Esophagus squamous epithelium (tissue), 5 donors: Measurements from ENCODE around the gene SMOC1. TPM values are rescaled to one million over a fixed set of nuclear protein-coding genes. Genes with fewer than 3 reads are reported as not detected.

Source experiments
- DNase-seq: peaks from one replicate; lab custom pipeline; 2025; lab: John Stamatoyannopoulos, UW
- H3K27ac ChIP-seq, 4 donors: fragments of 200-600 bp; sonication (generic); one replicate each; pipeline ENCODE4 v1.5.1; 2016 to 2019; ENCODE audit warnings: mild to moderate bottlenecking in 1 of 4
- H3K27me3 ChIP-seq, 4 donors: fragments of 200-600 bp; sonication (generic); 1 replicate in 3 of 4; 2 replicates in 1 of 4; pipeline versions ENCODE4 v1.5.1 to v1.6.0; 2017 to 2021; ENCODE audit warnings: antibody characterized with exemption in 1 of 4
- H3K36me3 ChIP-seq, 3 donors: fragments of 200-600 bp; sonication (generic); one replicate each; pipeline ENCODE4 v1.5.1; 2016 to 2019
- H3K4me1 ChIP-seq, 3 donors: fragments of 200-600 bp; sonication (generic); one replicate each; pipeline ENCODE4 v1.5.1; 2017 to 2019
- H3K4me3 ChIP-seq, 4 donors: fragments of 200-600 bp; sonication (generic); 1 replicate in 3 of 4; 2 replicates in 1 of 4; pipeline ENCODE4 v1.5.1; 2016 to 2019; ENCODE audit warnings: mild to moderate bottlenecking in 2 of 4, moderate library complexity in 1 of 4
- H3K9me3 ChIP-seq, 3 donors: fragments of 200-600 bp; sonication (generic); one replicate each; pipeline ENCODE4 v1.5.1; 2016 to 2019
- CTCF ChIP-seq, 6 experiments: fragments of 450-650 bp in 4 of 6; fragments of 200-600 bp in 2 of 6; sonication (generic) in 2 of 6; IDR thresholded peaks; one replicate each; pipeline ENCODE4 v1.5.1; 2016 to 2019; ENCODE audit warnings: antibody characterized with exemption in 6 of 6, mild to moderate bottlenecking in 4 of 6, moderate library complexity in 4 of 6
- POLR2A ChIP-seq, 4 donors: fragments of 450-650 bp; IDR thresholded peaks; one replicate each; pipeline ENCODE4 v1.6.1; 2017; ENCODE audit warnings: antibody characterized with exemption in 4 of 4, mild to moderate bottlenecking in 4 of 4, moderate library complexity in 3 of 4
- WGBS, 2 donors: methylation state at CpG; one replicate each; pipeline ENCODE4 v1.1.5; 2018; 5-methylcytosine and 5-hydroxymethylcytosine counted together
- intact Hi-C: fragments of 100-400 bp; cut with DNase I; formaldehyde crosslinking; loops from one replicate; pipeline ENCODE4 v1.15.0; 2022
- total RNA-seq, 4 donors: library from RNA; depleted of rRNA; stranded (reverse); fragments of >200 nt; gene quantifications; one replicate each; pipeline ENCODE4 v1.1.0, GENCODE V29; 2016
- donor health status: DM: yes; HTN: yes; CAD: no.

The SMOC1 gene
- total RNA-seq, 4 donors from 2014 or later = 1.1 TPM; not detected in 3

GRCh38 chr14:69988979-69989378 is 109.8 kb downstream of the SMOC1 start:
- no peak for DNase-seq
- Histone ChIP-seq H3K4me3 (no peak overlapping the region), H3K27ac (no peak overlapping the region), H3K4me1 (no peaks in the 10 kb centered on the region), H3K27me3 (peaks cover 0 to 42% (median 0%) of the 10 kb centered on the region in 4 donors), H3K36me3 (no peaks in the 10 kb centered on the region), H3K9me3 (no peaks in the 10 kb centered on the region)
- no peak for TF ChIP-seq CTCF (IDR thresholded peaks at IDR 0.05)
- TF ChIP-seq POLR2A (IDR thresholded peaks at IDR 0.05) = no peak
- intact Hi-C loops = no loop called here

GRCh38 chr14:69989622-69990021 is 110.4 kb downstream of the SMOC1 start:
- TF ChIP-seq POLR2A (IDR thresholded peaks at IDR 0.05) = no peak
- no peak for TF ChIP-seq CTCF (IDR thresholded peaks at IDR 0.05)
- 60 to 93% methylated on average over 2 to 3 of the region's 3 CpGs for WGBS, 2 donors
- H3K27ac ChIP-seq = no peak overlapping the region
- DNase-seq = no peak
- peaks cover 0 to 46% (median 0%) of the 10 kb centered on the region in 4 donors for H3K27me3 ChIP-seq
- no peaks in the 10 kb centered on the region for H3K4me1 ChIP-seq
- no peaks in the 10 kb centered on the region for H3K9me3 ChIP-seq
- no peak overlapping the region for H3K4me3 ChIP-seq
- intact Hi-C loops = no loop called here
- H3K36me3 ChIP-seq = no peaks in the 10 kb centered on the region

GRCh38 chr14:69990323-69990722 is 111.1 kb downstream of the SMOC1 start:
- TF ChIP-seq CTCF (IDR thresholded peaks at IDR 0.05) (no peak), POLR2A (IDR thresholded peaks at IDR 0.05) (no peak)
- no peak overlapping the region for H3K4me3 ChIP-seq

GRCh38 chr14:69991422-69991821 is 112.2 kb downstream of the SMOC1 start:
- DNase-seq = no peak
- no peak for TF ChIP-seq CTCF (IDR thresholded peaks at IDR 0.05)
- no peak for TF ChIP-seq POLR2A (IDR thresholded peaks at IDR 0.05)
- intact Hi-C loops = no loop called here
- H3K27ac ChIP-seq = no peak overlapping the region
- no peaks in the 10 kb centered on the region for H3K4me1 ChIP-seq
- no peak overlapping the region for H3K4me3 ChIP-seq
- peaks cover 0 to 50% (median 0%) of the 10 kb centered on the region in 4 donors for H3K27me3 ChIP-seq
- H3K9me3 ChIP-seq = no peaks in the 10 kb centered on the region
- H3K36me3 ChIP-seq = no peaks in the 10 kb centered on the region

More at GRCh38 chr14:69990323-69990722, 111.1 kb downstream of the SMOC1 start:
- DNase-seq = no peak
- Histone ChIP-seq H3K9me3 (no peaks in the 10 kb centered on the region), H3K4me1 (no peaks in the 10 kb centered on the region), H3K27me3 (peaks cover 0 to 51% (median 0%) of the 10 kb centered on the region in 4 donors), H3K36me3 (no peaks in the 10 kb centered on the region), H3K27ac (no peak overlapping the region)
- intact Hi-C loops = no loop called here

GRCh38 chr14:69992564-69992963 is 113.3 kb downstream of the SMOC1 start:
- H3K36me3 ChIP-seq = no peaks in the 10 kb centered on the region
- WGBS, 2 donors = 67 to 74% methylated on average over 3 of the region's 3 CpGs
- H3K27ac ChIP-seq = no peak overlapping the region
- H3K4me1 ChIP-seq = no peaks in the 10 kb centered on the region
- intact Hi-C loops = no loop called here
- H3K4me3 ChIP-seq = no peak overlapping the region
- no peak for DNase-seq
- TF ChIP-seq CTCF (IDR thresholded peaks at IDR 0.05) = no peak
- TF ChIP-seq POLR2A (IDR thresholded peaks at IDR 0.05) = no peak
- H3K27me3 ChIP-seq = peaks cover 0 to 51% (median 0%) of the 10 kb centered on the region in 4 donors
- no peaks in the 10 kb centered on the region for H3K9me3 ChIP-seq
